Karpas-422 (cell line): ENCODE results near the gene NGF. TPM values are rescaled to one million over a fixed set of nuclear protein-coding genes. Genes with fewer than 3 reads are reported as not detected.

Experiments used
- DNase-seq: peaks from one replicate; pipeline ENCODE4 v3.0.0-alpha.2; 2015
- H2AFZ ChIP-seq: fragments of 200-600 bp; sonication (generic); 2 replicates; pipeline ENCODE4 v1.6.1; 2014; ENCODE audit warnings: antibody characterized with exemption, low read length, mixed read lengths
- H3K27ac ChIP-seq: fragments of 200-600 bp; sonication (generic); 2 replicates; pipeline ENCODE4 v1.5.1; 2014; ENCODE audit warnings: mild to moderate bottlenecking, low read length, moderate library complexity
- H3K27me3 ChIP-seq: fragments of 200-600 bp; sonication (generic); 2 replicates; pipeline ENCODE4 v1.6.1; 2014; ENCODE audit warnings: low read length, mixed read lengths
- H3K36me3 ChIP-seq: fragments of 200-600 bp; sonication (generic); 2 replicates; pipeline ENCODE4 v1.6.1; 2014; ENCODE audit warnings: low read length, mixed read lengths; ENCODE audit not compliant: insufficient read depth
- H3K4me1 ChIP-seq: fragments of 200-600 bp; sonication (generic); 2 replicates; pipeline ENCODE4 v1.6.1; 2014; ENCODE audit warnings: mild to moderate bottlenecking, low read length, mixed read lengths
- H3K4me2 ChIP-seq: fragments of 200-600 bp; sonication (generic); 2 replicates; pipeline ENCODE4 v1.6.1; 2014; ENCODE audit warnings: low read length, low read depth, mild to moderate bottlenecking; ENCODE audit not compliant: poor library complexity, severe bottlenecking
- H3K4me3 ChIP-seq: fragments of 200-600 bp; sonication (generic); 2 replicates; pipeline ENCODE4 v1.5.1; 2014; ENCODE audit warnings: mild to moderate bottlenecking, antibody characterized with exemption, low read length, mixed read lengths
- H3K79me2 ChIP-seq: fragments of 200-600 bp; sonication (generic); 2 replicates; pipeline ENCODE4 v1.6.1; 2014; ENCODE audit warnings: mild to moderate bottlenecking, low read length, mixed read lengths
- H3K9ac ChIP-seq: fragments of 200-600 bp; sonication (generic); 2 replicates; pipeline ENCODE4 v1.6.0; 2014; ENCODE audit warnings: low read length
- H3K9me2 ChIP-seq: fragments of 200-600 bp; sonication (generic), shearing (Covaris generic); replicated peaks from 2 replicates; pipeline ENCODE4 v1.6.0; 2014; ENCODE audit warnings: mild to moderate bottlenecking, low read length, moderate library complexity; ENCODE audit not compliant: insufficient read depth
- H3K9me3 ChIP-seq: fragments of 300-700, 200-600 bp; sonication (generic); 2 replicates; pipeline ENCODE4 v1.6.1; 2014; ENCODE audit warnings: low read length, mixed read lengths
- H4K20me1 ChIP-seq: fragments of 200-600 bp; sonication (generic); 2 replicates; pipeline ENCODE4 v1.6.1; 2014; ENCODE audit warnings: mild to moderate bottlenecking, antibody characterized with exemption, low read length, low read depth; ENCODE audit not compliant: insufficient read depth
- total RNA-seq: library from RNA; depleted of rRNA; stranded (reverse); fragments of >200 nt; shearing (Covaris generic); gene quantifications from 2 replicates; pipeline ENCODE4 v1.2.3, GENCODE V29; 2014; ENCODE audit warnings: low replicate concordance

The NGF gene
- total RNA-seq, 1 experiment from 2014 or later: not detected

DNA sequence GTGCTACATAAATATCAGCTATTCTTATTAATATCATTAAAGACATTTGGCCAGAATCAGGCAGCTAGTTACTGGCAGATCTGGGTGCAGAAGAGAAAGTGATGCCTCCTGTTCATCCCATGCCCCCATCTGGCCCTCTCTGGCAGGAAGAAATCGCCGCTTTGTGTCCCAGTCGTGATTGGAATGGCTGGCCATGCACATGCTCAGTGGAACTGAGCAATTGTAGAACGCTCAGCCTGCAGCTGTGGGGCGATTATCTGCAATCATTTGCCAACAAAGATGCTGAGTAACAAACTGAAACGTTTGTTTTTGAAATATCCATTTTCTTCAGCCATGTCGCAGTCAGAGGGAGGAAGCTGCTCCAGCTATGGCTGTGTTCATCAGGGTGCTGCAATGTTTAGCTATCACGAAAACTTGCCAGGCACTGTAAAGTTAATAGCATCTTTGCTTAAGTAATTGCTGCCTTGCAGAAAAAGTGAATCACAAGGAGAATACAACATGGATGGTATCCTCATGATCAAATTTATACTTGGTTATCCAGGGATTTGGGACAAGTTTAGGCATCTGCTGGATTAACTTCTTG lies 36.5 kb downstream of the NGF start:
- Histone ChIP-seq H3K4me2 (no peak overlapping the region), H3K27me3 (no peaks in the 10 kb centered on the region), H3K4me3 (no peak overlapping the region), H3K36me3 (no peaks in the 10 kb centered on the region), H3K9me3 (no peaks in the 10 kb centered on the region), H3K4me1 (peaks cover 6% of the 10 kb centered on the region), H3K27ac (no peak overlapping the region), H3K9me2 (no peaks in the 10 kb centered on the region), H4K20me1 (no peaks in the 10 kb centered on the region), H3K79me2 (no peaks in the 10 kb centered on the region), H3K9ac (no peak overlapping the region), H2AFZ (no peak overlapping the region)
- DNase-seq: no peak

DNA sequence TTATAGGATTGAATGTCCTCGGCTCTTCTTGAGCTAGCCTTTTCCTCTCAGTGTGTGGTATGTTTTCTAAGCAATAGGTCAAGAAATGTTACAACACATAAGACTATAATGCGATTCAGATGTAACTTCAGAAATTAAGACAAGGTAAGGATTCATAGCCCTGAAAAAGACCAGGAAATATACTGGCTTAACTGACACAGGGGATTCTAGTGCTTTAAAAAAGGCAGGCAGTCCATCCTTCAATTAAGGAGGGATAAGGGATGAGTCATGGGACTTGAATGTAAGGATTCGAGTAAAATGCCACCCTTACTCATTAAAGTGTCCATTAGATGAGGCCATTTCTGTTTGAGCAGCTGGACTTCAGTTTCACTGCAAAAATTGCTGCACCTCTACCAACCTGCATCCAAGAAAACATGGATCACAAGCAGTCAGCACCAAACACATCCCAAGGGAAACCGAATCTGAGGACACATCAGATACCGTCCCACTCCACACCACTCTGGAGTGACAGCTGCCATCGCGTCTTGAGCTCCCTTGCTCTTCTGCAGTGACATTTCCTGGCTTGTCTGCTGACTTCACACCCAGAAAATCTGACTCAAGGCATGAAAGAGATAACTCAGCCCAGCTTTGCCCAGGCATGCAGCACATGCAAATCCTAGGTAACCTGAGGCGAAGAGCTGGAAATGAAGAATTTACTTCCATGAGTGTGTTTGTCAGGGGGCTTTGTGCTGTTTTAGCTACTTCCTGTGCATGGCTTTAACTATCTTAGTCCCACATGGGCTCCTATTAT lies 37.8 kb downstream of the NGF start:
- Histone ChIP-seq H3K4me1 (peaks cover 6% of the 10 kb centered on the region), H3K9me3 (no peaks in the 10 kb centered on the region), H2AFZ (no peak overlapping the region), H4K20me1 (no peaks in the 10 kb centered on the region), H3K27me3 (no peaks in the 10 kb centered on the region), H3K9ac (no peak overlapping the region), H3K36me3 (no peaks in the 10 kb centered on the region), H3K4me3 (no peak overlapping the region), H3K27ac (no peak overlapping the region), H3K4me2 (no peak overlapping the region), H3K79me2 (no peaks in the 10 kb centered on the region), H3K9me2 (no peaks in the 10 kb centered on the region)
- peak; percentile 47 for DNase-seq

DNA sequence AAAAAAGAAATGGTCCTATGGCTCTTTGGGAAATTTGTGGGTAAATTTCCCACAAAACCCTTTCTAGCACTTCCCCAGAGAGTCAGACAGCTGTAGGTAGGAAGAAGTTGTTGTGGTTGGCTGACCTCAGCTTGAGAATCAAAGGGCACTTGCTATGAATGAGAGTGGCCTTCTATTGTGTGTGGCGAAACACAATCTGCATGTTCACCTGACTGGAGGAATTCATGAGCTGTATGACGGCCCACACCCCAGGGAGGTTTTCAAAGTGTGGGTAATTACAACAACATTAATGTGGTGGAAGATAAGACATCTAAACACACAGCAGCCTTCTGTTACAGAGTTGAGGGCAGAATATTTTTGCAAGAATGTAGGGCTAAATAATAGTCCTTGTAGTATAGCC lies 38.8 kb downstream of the NGF start:
- Histone ChIP-seq H3K36me3 (no peaks in the 10 kb centered on the region), H4K20me1 (no peaks in the 10 kb centered on the region)

DNA sequence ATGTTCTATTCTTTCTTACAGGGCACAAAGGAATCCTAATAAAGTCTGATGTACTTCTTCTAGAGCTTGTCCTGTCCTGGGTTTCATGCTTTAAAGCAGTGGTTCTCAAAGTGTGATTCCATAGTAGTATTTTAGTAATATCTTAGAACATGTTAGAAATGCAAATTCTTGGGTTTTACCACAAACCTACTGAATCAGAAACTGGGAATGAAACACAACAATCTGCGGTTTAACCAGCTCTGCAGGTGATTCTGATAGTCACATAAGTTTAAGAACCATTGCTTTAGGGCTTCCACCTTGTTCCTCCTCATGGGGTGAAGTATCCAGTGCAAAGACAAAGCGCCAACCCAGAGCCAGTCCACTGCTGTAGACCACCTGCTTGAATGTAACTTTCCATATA lies 41.1 kb downstream of the NGF start:
- Histone ChIP-seq H3K27ac (no peak overlapping the region), H3K9ac (no peak overlapping the region), H3K9me3 (no peaks in the 10 kb centered on the region), H3K4me3 (no peak overlapping the region), H4K20me1 (no peaks in the 10 kb centered on the region), H3K4me2 (no peak overlapping the region), H3K9me2 (no peaks in the 10 kb centered on the region), H3K36me3 (no peaks in the 10 kb centered on the region), H3K4me1 (peaks cover 6% of the 10 kb centered on the region), H3K27me3 (no peaks in the 10 kb centered on the region), H3K79me2 (no peaks in the 10 kb centered on the region), H2AFZ (no peak overlapping the region)
- DNase-seq: no peak

More for the DNA sequence above, 38.8 kb downstream of the NGF start:
- no peak overlapping the region for H2AFZ ChIP-seq
- no peak overlapping the region for H3K27ac ChIP-seq
- H3K79me2 ChIP-seq: no peaks in the 10 kb centered on the region
- no peaks in the 10 kb centered on the region for H3K27me3 ChIP-seq
- no peak overlapping the region for H3K9ac ChIP-seq
- H3K9me3 ChIP-seq: no peaks in the 10 kb centered on the region
- H3K9me2 ChIP-seq: no peaks in the 10 kb centered on the region
- H3K4me1 ChIP-seq: peaks cover 6% of the 10 kb centered on the region
- H3K4me2 ChIP-seq: no peak overlapping the region
- no peak overlapping the region for H3K4me3 ChIP-seq
- no peak for DNase-seq

DNA sequence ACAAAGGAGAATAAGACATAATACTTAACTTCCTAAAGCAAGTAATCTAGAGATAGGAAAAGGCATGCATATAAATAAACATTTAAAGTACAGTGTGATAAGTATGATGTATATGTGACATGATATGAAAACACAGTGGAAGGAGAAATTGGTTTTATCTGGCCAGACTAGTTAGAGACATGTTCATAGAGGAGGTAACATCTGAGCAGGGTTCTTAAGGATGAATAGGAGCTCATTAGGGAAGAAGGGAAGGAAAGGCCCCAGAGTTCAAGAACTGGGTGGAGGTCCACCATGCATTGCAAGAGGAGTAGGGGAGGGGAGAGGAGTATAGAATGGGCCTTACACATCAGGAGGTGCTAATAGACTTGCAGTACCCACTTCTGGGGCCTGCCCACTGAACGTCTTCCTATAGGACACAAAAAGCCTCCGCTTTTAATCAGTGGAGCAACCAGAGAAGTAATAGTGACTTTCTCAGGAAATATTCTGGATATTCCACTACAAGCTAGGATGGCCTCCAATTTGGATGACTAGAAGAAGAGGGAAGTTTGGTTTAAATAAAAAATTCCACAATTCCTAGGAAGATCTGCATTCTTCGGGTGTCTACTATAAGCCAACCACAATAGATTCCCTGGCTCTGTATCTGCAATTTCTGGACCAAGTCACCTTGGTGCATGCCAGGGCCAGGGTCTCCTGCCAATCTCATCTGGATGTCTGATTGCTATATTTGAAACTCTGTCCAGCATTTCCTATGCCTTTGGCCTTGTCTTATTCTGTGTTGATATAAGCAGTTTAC lies 41.9 kb downstream of the NGF start:
- Histone ChIP-seq H3K4me1 (peaks cover 6% of the 10 kb centered on the region), H2AFZ (no peak overlapping the region), H3K27ac (no peak overlapping the region), H3K9me3 (no peaks in the 10 kb centered on the region), H3K79me2 (no peaks in the 10 kb centered on the region), H3K9me2 (no peaks in the 10 kb centered on the region), H3K36me3 (no peaks in the 10 kb centered on the region), H3K4me2 (no peak overlapping the region), H3K9ac (no peak overlapping the region), H4K20me1 (no peaks in the 10 kb centered on the region), H3K27me3 (no peaks in the 10 kb centered on the region), H3K4me3 (no peak overlapping the region)
- DNase-seq: no peak

DNA sequence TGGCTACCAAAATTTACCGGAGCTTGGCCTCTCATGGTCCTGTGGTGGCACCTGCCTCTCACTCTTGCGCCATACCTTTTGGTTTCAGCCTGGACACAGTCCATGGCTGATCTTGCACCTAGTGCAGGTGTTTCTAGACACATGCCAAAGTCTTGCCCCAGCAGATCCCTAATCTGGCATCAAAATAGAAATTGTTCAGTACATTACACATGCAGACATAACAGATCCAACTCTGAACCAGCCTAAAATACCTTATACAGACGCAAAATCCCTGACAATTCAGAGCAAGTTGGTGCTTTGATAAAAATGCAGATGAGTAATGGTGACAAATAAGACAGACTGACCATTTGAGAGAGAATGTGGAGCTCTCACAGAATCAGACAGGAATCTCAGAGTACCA lies 44.1 kb downstream of the NGF start:
- Histone ChIP-seq H4K20me1 (no peaks in the 10 kb centered on the region), H3K4me1 (no peaks in the 10 kb centered on the region), H3K4me3 (no peak overlapping the region), H2AFZ (no peak overlapping the region), H3K79me2 (no peaks in the 10 kb centered on the region), H3K9me2 (no peaks in the 10 kb centered on the region), H3K9ac (no peak overlapping the region), H3K36me3 (no peaks in the 10 kb centered on the region), H3K4me2 (no peak overlapping the region), H3K27ac (no peak overlapping the region), H3K9me3 (no peaks in the 10 kb centered on the region), H3K27me3 (no peaks in the 10 kb centered on the region)
- no peak for DNase-seq

DNA sequence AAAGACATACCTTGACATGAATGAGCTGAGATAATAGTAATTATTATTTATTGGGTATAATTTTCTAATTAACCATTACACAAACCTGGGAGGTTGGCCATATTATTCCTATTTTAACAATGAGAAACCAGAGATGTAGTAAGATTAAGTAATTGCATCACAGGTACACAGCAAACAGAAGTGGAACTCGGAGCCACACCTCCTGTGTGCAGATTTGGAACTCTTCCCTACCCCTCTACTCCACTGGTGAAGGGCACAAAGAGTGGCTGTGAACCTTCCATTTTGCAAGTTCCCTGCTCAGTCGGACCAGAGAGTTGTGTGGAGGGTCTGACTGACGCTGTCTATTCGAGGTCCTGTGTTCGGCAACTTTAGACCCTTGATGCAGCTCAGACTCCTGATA lies 45.0 kb downstream of the NGF start:
- no peak overlapping the region for H3K27ac ChIP-seq
- H3K4me3 ChIP-seq: no peak overlapping the region

DNA sequence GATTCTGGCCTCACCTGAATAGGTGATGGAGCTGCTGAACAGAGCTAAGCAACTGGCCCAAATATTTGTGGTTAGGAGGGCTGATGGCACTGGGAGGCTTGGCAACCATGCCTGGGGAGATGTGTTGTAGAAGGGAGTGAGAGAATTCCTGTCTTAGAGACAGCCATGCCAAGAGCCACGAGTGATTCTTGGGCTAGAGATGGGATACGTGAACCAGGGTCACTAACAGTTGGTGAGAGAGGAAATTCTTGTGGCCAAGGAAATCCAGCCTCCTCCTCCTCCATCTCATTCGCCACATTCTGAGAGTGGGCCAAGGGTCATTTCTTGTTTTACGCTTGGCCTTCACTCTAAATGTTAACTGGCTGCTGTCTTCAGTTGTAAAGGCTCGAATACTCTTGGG lies 46.3 kb downstream of the NGF start:
- H2AFZ ChIP-seq: no peak overlapping the region
- no peaks in the 10 kb centered on the region for H3K9me2 ChIP-seq
- H3K4me3 ChIP-seq: no peak overlapping the region
- H3K27ac ChIP-seq: no peak overlapping the region
- H3K9me3 ChIP-seq: no peaks in the 10 kb centered on the region
- H3K4me2 ChIP-seq: no peak overlapping the region
- no peaks in the 10 kb centered on the region for H3K36me3 ChIP-seq
- H3K9ac ChIP-seq: no peak overlapping the region
- no peaks in the 10 kb centered on the region for H3K79me2 ChIP-seq
- no peak for DNase-seq
- no peaks in the 10 kb centered on the region for H3K27me3 ChIP-seq
- H4K20me1 ChIP-seq: no peaks in the 10 kb centered on the region
- H3K4me1 ChIP-seq: no peaks in the 10 kb centered on the region

More for the DNA sequence above, 45.0 kb downstream of the NGF start:
- H3K9ac ChIP-seq: no peak overlapping the region
- no peaks in the 10 kb centered on the region for H4K20me1 ChIP-seq
- H3K9me3 ChIP-seq: no peaks in the 10 kb centered on the region
- H3K4me2 ChIP-seq: no peak overlapping the region
- H3K27me3 ChIP-seq: no peaks in the 10 kb centered on the region
- no peak for DNase-seq
- no peaks in the 10 kb centered on the region for H3K36me3 ChIP-seq
- H3K4me1 ChIP-seq: no peaks in the 10 kb centered on the region
- no peaks in the 10 kb centered on the region for H3K9me2 ChIP-seq
- H3K79me2 ChIP-seq: no peaks in the 10 kb centered on the region
- no peak overlapping the region for H2AFZ ChIP-seq
